ENCODE data around the gene SIM2.

Gene SIM2

GRCh38 chr21:36688324-36688723 is 10.6 kb upstream of the SIM2 start:
- DNase-seq: no peak

- no peak for DNase-seq
Observed at GRCh38 chr21:36689324-36689723, 9.6 kb upstream of the SIM2 start.

- DNase-seq: no peak
Observed at GRCh38 chr21:36690628-36691554, 8.0 kb upstream of the SIM2 start.

- DNase-seq: no peak
Observed at GRCh38 chr21:36691555-36692041, 7.3 kb upstream of the SIM2 start.

- peak; percentile 35 for DNase-seq
Observed at GRCh38 chr21:36692114-36692834, 6.6 kb upstream of the SIM2 start.

- peak; percentile 48 for DNase-seq
Observed at GRCh38 chr21:36692835-36693488, 6.0 kb upstream of the SIM2 start.

- no peak for DNase-seq
Observed at GRCh38 chr21:36693489-36694030, 5.4 kb upstream of the SIM2 start.

DNA sequence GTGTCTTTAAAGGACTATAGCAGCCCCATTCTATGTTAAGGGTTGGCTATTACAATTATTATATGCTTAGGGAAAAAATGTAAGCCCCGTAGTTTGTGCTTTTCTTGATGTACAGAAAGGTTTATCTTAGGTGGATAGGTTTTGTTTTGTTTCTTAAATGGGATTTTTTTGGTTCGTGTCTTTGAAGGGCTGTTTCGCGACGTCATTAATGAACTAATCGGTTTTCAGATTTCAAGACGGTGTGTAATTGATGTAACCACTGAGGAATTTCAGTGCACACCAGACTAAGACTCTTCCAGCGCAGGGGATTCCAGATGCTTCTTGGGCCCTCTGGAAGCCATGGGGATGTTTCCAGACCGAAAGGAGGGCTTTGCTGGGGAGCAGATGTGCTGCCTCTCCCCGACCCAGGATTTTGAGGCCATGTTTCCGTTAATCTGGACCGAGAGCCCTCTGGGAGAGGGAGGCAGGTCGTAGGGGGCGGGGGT is 4.8 kb upstream of the SIM2 start:
- peak; percentile 55 for DNase-seq

DNA sequence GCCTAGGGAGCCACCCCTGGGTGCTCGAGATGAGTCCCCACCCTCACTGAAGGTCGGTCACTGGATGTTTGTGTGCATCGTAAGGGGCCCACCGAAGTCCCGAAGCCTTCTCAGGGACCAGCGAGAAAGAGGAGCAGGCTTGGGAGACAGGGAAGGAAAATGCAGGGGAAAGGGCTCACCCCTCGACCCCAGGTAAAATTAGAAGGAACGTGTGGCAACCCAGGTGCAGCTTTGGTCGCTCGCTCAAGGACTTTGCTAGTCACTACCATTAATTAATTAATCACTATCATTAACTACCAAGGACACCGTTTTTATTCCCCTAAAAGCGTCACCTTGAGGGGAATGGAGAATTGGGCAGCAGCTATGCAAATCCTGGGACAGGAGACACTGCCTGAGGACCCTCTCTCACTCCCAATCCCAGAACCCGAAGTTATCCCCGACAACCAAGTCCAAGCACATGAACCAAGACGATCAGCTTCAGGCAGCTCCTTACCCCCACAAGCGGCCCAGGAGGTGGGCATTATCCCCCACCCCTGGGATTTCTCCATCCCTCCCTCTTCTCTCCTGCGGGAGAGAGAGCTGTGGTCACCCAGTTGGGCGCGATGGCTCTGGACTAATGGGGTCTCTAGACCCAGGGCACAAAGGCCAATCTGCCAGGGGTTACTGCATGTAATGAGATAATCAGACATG is 4.2 kb upstream of the SIM2 start:
- no peak for DNase-seq

- DNase-seq: no peak
Observed at GRCh38 chr21:36695283-36695634, 3.7 kb upstream of the SIM2 start.

- peak; percentile 57 for DNase-seq
Observed at GRCh38 chr21:36695671-36696389, 3.1 kb upstream of the SIM2 start.

GRCh38 chr21:36696390-36697059 is 2.4 kb upstream of the SIM2 start:
- DNase-seq: no peak

DNA sequence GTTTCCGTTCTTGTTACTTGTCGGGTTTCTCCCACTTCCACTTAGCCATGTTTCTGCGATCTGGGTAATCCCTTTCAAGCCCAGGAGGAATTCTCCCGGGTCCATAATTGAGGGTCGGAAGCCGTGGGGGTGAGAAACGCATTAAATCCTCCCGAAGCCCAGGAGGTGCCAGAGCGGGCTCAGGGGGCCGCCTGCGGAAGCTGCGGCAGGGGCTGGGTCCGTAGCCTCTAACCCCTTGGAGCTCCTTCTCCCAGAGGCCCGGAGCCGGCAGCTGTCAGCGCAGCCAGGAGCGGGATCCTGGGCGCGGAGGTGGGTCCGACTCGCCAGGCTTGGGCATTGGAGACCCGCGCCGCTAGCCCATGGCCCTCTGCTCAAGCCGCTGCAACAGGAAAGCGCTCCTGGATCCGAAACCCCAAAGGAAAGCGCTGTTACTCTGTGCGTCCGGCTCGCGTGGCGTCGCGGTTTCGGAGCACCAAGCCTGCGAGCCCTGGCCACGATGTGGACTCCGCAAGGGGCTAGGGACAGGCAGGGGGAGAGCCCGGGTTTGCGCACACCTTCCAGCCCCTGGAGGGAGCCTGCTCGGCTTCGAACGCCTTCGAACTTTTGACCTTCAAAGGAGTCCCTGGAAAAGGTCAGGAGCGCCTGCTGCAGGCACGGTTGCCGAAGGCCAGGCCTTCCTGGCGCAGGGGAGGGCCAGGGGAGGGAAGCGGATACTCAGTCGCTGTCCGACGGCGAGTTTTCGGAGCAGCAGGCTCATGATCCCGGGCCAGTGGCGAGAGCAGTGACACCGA is 1.7 kb upstream of the SIM2 start:
- no peak for DNase-seq

GRCh38 chr21:36697851-36698384 is 997 bp upstream of the SIM2 start:
- no peak for DNase-seq

- DNase-seq: no peak
Observed at GRCh38 chr21:36698385-36698980, 432 bp upstream of the SIM2 start.

- DNase-seq: no peak
Observed at GRCh38 chr21:36699546-36700294, 805 bp downstream of the SIM2 start.

DNA sequence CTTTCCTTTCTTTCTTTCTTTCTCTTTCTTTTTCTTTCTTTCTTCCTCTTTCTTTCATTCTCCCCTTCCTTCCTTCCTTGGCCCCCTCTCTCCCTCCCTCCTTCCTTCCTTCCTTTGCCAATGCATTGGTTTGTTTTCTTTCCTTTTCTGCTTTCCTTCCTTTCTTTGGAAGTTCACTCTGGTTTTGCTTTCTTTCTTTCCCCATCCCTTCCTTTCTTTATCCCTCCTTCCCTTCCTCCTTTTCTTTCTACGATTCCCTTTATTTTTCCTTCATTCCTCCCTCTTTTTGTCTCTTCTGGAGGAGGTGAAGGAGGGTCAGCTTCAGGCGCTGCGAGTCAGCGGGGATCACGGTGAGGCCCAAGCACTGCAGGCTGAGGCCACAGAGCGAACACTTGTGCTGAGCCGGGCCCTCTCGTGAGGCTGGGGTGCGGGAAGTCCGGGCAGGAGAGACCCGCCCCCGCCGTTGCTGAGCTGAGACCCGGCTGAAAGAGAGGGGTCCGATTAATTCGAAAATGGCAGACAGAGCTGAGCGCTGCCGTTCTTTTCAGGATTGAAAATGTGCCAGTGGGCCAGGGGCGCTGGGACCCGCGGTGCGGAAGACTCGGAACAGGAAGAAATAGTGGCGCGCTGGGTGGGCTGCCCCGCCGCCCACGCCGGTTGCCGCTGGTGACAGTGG is 1.5 kb downstream of the SIM2 start:
- DNase-seq: no peak
